ENCODE data around the gene TACC2. TPM values are rescaled to one million over a fixed set of nuclear protein-coding genes. Genes with fewer than 3 reads are reported as not detected.

Gene TACC2
- total and polyA plus RNA-seq, 2 donors (not counting 3 experiments of a cell fraction or from before 2014, with no cell fraction given) = 14.4 to 46.2 TPM

- Histone ChIP-seq H3K27me3 (ENCODE audit: control insufficient read depth in 2 of 2, insufficient read depth in 2 of 2, low read length in 2 of 2) (no peaks in the 10 kb centered on the region), H3K9ac (replicated peaks; ENCODE audit: extremely low read depth, insufficient read depth, low read length) (no peak overlapping the region), H3K9me3 (replicated peaks; ENCODE audit: control insufficient read depth, insufficient read depth, low read length) (no peaks in the 10 kb centered on the region), H3K27ac (ENCODE audit: insufficient read depth, low read depth, low read length) (no peak overlapping the region), H3K4me2 (ENCODE audit: insufficient read depth, low read length) (no peak overlapping the region), H2AFZ (ENCODE audit: low read depth, low read length) (no peak overlapping the region), H3K79me2 (ENCODE audit: control insufficient read depth, insufficient read depth, low read length) (no peaks in the 10 kb centered on the region), H3K4me3 (replicated peaks in 1 of 3; ENCODE audit: insufficient read depth in 1 of 3, low read depth in 1 of 3, low read length in 3 of 3) (no peak overlapping the region), H3K36me3 (ENCODE audit: control insufficient read depth in 2 of 2, extremely low read depth in 1 of 2, insufficient read depth in 2 of 2, low read length in 2 of 2) (no peaks in the 10 kb centered on the region), H3K4me1 (ENCODE audit: control insufficient read depth, extremely low read depth, insufficient read depth, low read length) (no peaks in the 10 kb centered on the region), H3K9me1 (replicated peaks; ENCODE audit: control insufficient read depth, extremely low read depth, insufficient read depth, low read length) (no peaks in the 10 kb centered on the region), H4K20me1 (replicated peaks; ENCODE audit: control insufficient read depth, extremely low read depth, insufficient read depth, low read length) (no peaks in the 10 kb centered on the region)
- no peak for FAIRE-seq
- ChIA-PET POLR2A (interaction anchor here (1.8 kb wide), 1 partner anchor 13 kb away, joined by 5 read pairs; no protein-coding TSS in a partner anchor), CTCF (interaction anchor here (1.0 to 4.1 kb wide), 7 partner anchors 9 to 268 kb away, joined by 3 to 191 read pairs (median 6); no protein-coding TSS in a partner anchor)
- BruUV-seq (replicated peaks) = no TSS peak
- dilution Hi-C loops (cut with MboI; ENCODE audit: extremely low pct_ligation_motif_present, low sequenced_read_pairs) = loop anchor here (25.0 kb wide), 1 partner anchor 140 kb away; no protein-coding TSS in a partner anchor
- no peak for TF ChIP-seq GATA2 (IDR thresholded peaks at IDR 0.05; ENCODE audit: insufficient read depth, insufficient read length, low read depth, low read length)
- TF ChIP-seq CTCF (IDR thresholded peaks at IDR 0.05; ENCODE audit: extremely low read depth in 1 of 2, insufficient read depth in 1 of 2, low read depth in 1 of 2, low read length in 2 of 2) = no peak
- no peak for TF ChIP-seq MYC (IDR thresholded peaks at IDR 0.05; ENCODE audit: low read depth, low read length)
- TF ChIP-seq MAX (IDR thresholded peaks at IDR 0.05; ENCODE audit: insufficient read depth, insufficient read length) = no peak
- TF ChIP-seq POLR2AphosphoS5 (IDR thresholded peaks at IDR 0.05; ENCODE audit: insufficient read depth, low read depth, low read length) = no peak
- TF ChIP-seq JUN (IDR thresholded peaks at IDR 0.05; ENCODE audit: borderline replicate concordance, insufficient read depth, insufficient read length, low read depth) = no peak
- TF ChIP-seq FOS (IDR thresholded peaks at IDR 0.05; ENCODE audit: borderline replicate concordance, insufficient read depth, low read length) = no peak
- no peak for TF ChIP-seq EZH2 (IDR thresholded peaks at IDR 0.05; ENCODE audit: borderline replicate concordance, low read depth, low read length, severe bottlenecking)
- no peak for TF ChIP-seq POLR2A (IDR thresholded peaks at IDR 0.05; ENCODE audit: low read depth, low read length)
- no peak for DNase-seq (ENCODE audit: low read depth, low spot score)
- intact Hi-C loops (cut with micrococcal nuclease) = no loop called here
Observed at GRCh38 chr10:122297583-122297982, 308.6 kb downstream of the TACC2 start.
